NCI-H748 (cell line): ENCODE measurements around the gene OR52A1.
"Not testable (repeated sequence)": the region's sequence is repeated elsewhere in the genome, so short reads cannot be mapped to it uniquely, and the experiment has no call there.

Experiments
- DNase-seq: peaks from one replicate; lab custom pipeline; 2025; ENCODE audit not compliant: unreplicated experiment; lab: John Stamatoyannopoulos, UW

OR52A1 gene

DNA sequence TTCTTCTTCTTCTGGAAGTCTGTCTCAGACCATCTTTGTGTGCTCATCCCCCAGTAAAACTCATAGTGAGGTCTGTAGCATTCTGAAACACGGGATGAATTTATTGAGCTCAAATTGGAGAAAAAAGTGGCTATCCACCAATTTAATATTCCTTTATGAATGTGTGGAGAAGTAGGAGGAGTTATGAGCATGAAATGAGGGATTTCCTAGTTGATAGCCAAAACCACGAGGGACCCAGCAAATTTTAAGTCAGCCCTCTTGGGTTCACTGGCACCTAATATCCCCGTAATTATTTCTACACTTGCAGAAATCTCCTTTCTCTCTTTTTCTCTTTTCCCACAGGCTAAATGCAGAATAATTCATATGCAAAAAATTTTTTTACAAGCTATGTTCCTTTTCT is at the start of gene OR52A1:
OR52A1 (minus strand) TSS at position 101 of the 400 bp plus-strand sequence. CDS start 2,388 bp downstream, outside the sequence.
- DNase-seq, result no peak

- no peak for DNase-seq
These were observed 48.8 kb upstream of the OR52A1 start for GRCh38 chr11:5203366-5203765.

GRCh38 chr11:5200582-5200981 is 46.0 kb upstream of the OR52A1 start, which contains the start of gene OR51V1:
Gene OR51V1, minus strand, starts transcription at chr11:5200682. Its CDS starts 0 bp downstream, at chr11:5200682.
- no peak for DNase-seq

- DNase-seq, result no peak
These were observed 43.7 kb upstream of the OR52A1 start for GRCh38 chr11:5198285-5198684.

- no peak for DNase-seq
These were observed 43.0 kb upstream of the OR52A1 start for GRCh38 chr11:5197536-5197935.

- DNase-seq, result no peak
These were observed 42.2 kb upstream of the OR52A1 start for GRCh38 chr11:5196731-5197130.

GRCh38 chr11:5196067-5196466 is 41.5 kb upstream of the OR52A1 start:
- no peak for DNase-seq

- no peak for DNase-seq
These were observed 38.2 kb upstream of the OR52A1 start for GRCh38 chr11:5192738-5193137.

DNA sequence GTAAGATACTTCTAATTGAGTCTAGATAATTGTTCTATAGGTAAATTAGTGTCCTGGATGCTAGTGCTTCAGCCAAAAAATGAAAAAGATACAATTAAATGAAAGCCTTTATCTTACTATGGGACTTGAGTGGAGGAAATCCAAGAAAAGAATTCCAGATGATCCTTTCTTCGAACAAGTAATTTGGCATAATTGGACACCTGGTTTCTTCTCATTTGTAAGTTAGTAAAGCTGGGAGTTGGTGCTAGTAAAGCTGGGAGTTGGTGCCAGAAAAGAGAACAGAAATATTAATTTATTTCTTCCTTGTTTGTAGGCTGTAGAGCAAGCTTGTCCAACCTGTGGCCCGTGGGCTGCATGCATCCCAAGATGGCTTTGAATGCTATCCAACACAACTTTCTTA is 33.6 kb upstream of the OR52A1 start:
- no peak for DNase-seq

GRCh38 chr11:5178046-5178837 is 23.7 kb upstream of the OR52A1 start:
- DNase-seq, result no peak

DNA sequence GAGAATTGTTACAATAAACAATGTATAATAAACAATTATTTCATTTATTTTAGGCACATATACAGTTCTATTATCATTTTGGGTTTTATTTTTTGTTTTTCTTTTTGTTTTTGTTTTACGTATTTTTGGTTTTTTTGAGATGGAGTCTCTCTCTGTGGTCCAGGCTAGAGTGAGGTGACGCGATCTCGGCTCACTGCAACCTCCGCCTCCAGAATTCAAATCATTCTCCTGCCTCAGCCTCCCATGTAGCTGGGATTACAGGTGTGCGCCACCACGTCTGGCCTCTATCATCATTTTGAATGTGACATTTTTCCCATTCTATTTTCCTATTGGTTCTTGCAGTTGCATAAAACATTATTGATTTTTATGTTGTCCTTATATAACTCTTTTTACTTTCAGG is 20.4 kb upstream of the OR52A1 start:
- no peak for DNase-seq

DNA sequence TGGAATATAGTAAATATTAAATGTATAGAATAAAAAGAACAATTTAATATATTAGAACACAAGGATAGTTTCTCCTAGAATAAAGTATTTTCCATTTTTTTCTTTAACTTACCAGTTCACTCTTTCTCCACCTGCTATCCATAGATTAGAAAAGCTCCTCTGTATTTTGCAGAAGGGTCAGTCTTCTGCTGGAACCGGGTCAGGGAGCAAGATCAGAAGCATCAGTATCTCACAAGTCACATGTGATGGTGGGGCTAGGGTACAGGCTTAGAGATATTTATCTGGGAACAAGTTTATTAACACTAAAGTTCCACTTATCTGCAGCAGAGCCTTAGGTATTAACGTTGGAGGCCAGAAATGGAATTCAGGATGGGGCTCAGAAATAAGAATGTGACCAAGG is 17.3 kb upstream of the OR52A1 start:
- no peak for DNase-seq

GRCh38 chr11:5165898-5166297 is 11.3 kb upstream of the OR52A1 start:
- not testable (repeated sequence) for DNase-seq

DNA sequence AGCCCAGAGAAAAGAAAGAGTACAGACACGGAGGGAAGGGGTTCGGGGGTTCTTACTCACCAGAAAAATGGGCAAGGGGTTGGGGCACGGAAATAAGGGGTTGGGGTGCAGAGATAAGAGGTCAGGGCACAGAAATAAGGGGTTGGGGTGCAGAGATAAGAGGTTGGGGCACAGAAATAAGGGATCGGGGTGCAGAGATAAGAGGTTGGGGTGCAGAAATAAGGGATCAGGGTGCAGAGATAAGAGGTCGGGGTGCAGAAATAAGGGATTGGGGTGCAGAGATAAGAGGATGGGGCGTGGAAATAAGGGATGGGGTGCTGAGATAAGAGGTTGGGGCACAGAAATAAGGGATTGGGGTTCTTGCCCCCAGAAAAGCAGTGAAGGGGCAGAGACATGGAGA is 10.2 kb upstream of the OR52A1 start:
- DNase-seq, result not testable (repeated sequence)

GRCh38 chr11:5161045-5161444 is 6.5 kb upstream of the OR52A1 start:
- DNase-seq, result not testable (repeated sequence)

DNA sequence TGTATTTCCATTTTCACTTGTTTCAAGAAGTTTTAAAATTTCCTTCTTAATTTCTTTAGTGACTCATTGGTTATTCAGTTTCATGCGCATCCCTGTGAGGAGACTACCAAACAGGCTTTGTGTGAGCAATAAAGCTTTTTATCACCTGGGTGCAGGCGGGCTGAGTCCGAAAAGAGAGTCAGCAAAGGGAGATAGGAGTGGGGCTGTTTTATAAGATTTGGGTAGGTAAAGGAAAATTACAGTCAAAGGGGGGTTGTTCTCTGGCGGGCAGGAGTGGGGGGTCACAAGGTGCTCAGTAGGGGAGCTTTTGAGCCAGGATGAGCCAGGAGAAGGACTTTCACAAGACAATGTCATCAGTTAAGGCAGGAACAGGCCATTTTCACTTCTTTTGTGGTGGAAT is 5.7 kb upstream of the OR52A1 start:
- DNase-seq, result not testable (repeated sequence)

GRCh38 chr11:5159806-5160205 is 5.2 kb upstream of the OR52A1 start:
- no peak for DNase-seq

- no peak for DNase-seq
These were observed 754 bp downstream of the OR52A1 start for GRCh38 chr11:5153574-5154431.

- DNase-seq, result no peak
These were observed 2.8 kb downstream of the OR52A1 start for GRCh38 chr11:5151713-5152153.

DNA sequence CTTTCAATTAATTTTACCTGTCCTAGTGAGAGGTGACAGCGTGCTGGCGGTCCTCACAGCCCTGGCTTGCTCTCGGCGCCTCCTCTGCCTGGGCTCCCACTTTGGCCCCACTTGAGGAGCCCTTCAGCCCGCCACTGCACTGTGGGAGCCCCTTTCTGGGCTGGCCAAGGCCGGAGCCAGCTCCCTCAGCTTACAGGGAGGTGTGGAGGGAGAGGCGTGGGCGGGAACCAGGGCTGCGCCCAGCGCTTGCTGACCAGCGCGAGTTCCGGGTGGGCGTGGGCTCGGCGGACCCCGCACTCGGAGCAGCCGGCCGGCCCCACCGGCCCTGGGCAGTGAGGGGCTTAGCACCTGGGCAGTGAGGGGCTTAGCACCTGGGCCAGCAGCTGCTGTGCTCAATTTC is 10.4 kb downstream of the OR52A1 start:
- not testable (repeated sequence) for DNase-seq

DNA sequence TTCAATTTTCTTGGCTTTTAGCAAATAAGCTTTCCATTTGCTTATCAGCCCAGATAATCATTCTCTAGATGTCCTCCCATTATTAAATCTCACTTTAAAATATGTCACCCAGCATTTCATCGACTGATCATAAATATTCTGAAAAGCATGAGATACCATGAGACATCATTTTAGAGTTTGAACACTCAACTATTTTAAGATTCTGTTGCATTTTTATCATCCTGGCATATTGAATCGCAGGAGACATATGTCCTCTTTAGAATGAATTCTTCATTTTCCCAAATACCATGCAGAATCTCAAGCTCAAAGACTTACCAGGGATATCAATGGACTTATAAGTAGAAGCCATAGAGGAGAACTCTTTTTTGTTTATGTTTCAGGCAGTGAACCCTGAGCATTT is 16.6 kb downstream of the OR52A1 start, which contains the start of gene OR52A5:
OR52A5 (minus strand) TSS at position 361 of the 400 bp plus-strand sequence. CDS start 5,714 bp downstream, outside the sequence.
- no peak for DNase-seq

DNA sequence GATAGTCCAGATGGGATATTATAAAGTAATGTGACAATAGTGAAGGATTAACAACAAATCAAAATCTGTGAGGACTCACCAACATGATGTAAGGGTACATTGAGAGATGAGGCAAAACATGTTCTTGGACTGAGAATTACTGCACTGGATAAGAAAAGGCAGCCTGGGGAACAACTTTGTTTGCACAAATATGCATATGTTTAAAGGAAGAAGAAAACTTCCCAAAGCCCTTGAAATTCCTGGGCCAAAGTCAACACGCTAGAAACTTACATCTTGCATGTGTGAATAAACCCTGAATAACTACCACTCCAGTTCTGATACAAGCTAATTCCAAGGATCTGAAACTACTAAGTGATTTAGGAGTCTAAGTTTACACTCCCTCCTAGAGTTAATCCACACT is 17.5 kb downstream of the OR52A1 start:
- DNase-seq, result no peak
